GM23248 (cell line): ENCODE measurements around the gene KDM6A. TPM values are rescaled to one million over a fixed set of nuclear protein-coding genes. Genes with fewer than 3 reads are reported as not detected.

ENCODE experiments used
- DNase-seq: peaks from one replicate; pipeline ENCODE4 v3.0.0-alpha.2; 2015
- H2AFZ ChIP-seq: fragments of 200-600 bp; sonication (generic); 2 replicates; pipeline ENCODE4 v1.6.1; 2016; ENCODE audit warnings: antibody characterized with exemption
- H3F3A ChIP-seq: fragments of 200-600 bp; sonication (generic); 2 replicates; pipeline ENCODE4 v1.6.1; 2016; ENCODE audit warnings: mild to moderate bottlenecking, antibody characterized with exemption, mixed run types; ENCODE audit not compliant: insufficient read depth
- H3K27ac ChIP-seq: fragments of 200-600 bp; sonication (generic); 2 replicates; pipeline ENCODE4 v1.5.1; 2016; ENCODE audit warnings: mild to moderate bottlenecking
- H3K27me3 ChIP-seq: fragments of 200-600 bp; sonication (generic); replicated peaks from 2 replicates; pipeline ENCODE4 v1.6.1; 2016; ENCODE audit warnings: mild to moderate bottlenecking; ENCODE audit not compliant: insufficient read depth
- H3K36me3 ChIP-seq: fragments of 200-600 bp; sonication (generic); 2 replicates; pipeline ENCODE4 v1.6.1; 2016; ENCODE audit warnings: low read depth, mild to moderate bottlenecking
- H3K4me1 ChIP-seq: fragments of 200-600 bp; sonication (generic); 2 replicates; pipeline ENCODE4 v1.6.1; 2016; ENCODE audit warnings: mild to moderate bottlenecking; ENCODE audit not compliant: insufficient read depth
- H3K4me2 ChIP-seq: fragments of 200-600 bp; sonication (generic); one replicate; pipeline ENCODE4 v1.6.1; 2016; ENCODE audit warnings: mild to moderate bottlenecking; ENCODE audit not compliant: unreplicated experiment
- H3K4me3 ChIP-seq: fragments of 200-600 bp; sonication (generic); 2 replicates; pipeline ENCODE4 v1.5.1; 2016; ENCODE audit warnings: mild to moderate bottlenecking
- H3K79me2 ChIP-seq: fragments of 200-600 bp; sonication (generic); 2 replicates; pipeline ENCODE4 v1.6.1; 2016; ENCODE audit warnings: mild to moderate bottlenecking; ENCODE audit not compliant: insufficient read depth
- H3K9ac ChIP-seq: fragments of 200-600 bp; sonication (generic); 2 replicates; pipeline ENCODE4 v1.6.1; 2016; ENCODE audit warnings: mild to moderate bottlenecking
- H3K9me2 ChIP-seq: fragments of 200-600 bp; sonication (generic); 2 replicates; pipeline ENCODE4 v1.6.1; 2016; ENCODE audit warnings: mixed run types, mild to moderate bottlenecking, moderate library complexity; ENCODE audit not compliant: insufficient read depth
- H3K9me3 ChIP-seq: fragments of 200-600 bp; sonication (generic); one replicate; pipeline ENCODE4 v1.6.1; 2017; ENCODE audit warnings: low read depth
- H4K20me1 ChIP-seq: fragments of 200-600 bp; sonication (generic); 2 replicates; pipeline ENCODE4 v1.6.0; 2016; ENCODE audit not compliant: insufficient read depth
- EZH2 ChIP-seq: fragments of 200-600 bp; sonication (generic); IDR thresholded peaks from 2 replicates; pipeline ENCODE4 v1.6.1; 2018; ENCODE audit warnings: antibody characterized with exemption, mild to moderate bottlenecking; ENCODE audit not compliant: insufficient read depth, poor library complexity, severe bottlenecking
- EZH2phosphoT487 ChIP-seq: fragments of 200-600 bp; sonication (generic); IDR thresholded peaks from 2 replicates; pipeline ENCODE4 v1.6.1; 2018; ENCODE audit warnings: antibody characterized with exemption, moderate library complexity, mild to moderate bottlenecking, low read depth; ENCODE audit not compliant: insufficient read depth
- WGBS, 2 experiments: methylation state at CpG; one replicate each; pipeline ENCODE4 v1.1.6; 2015 to 2017; ENCODE audit warnings: low lambda C conversion rate in 2 of 2, low coverage in 1 of 2; ENCODE audit errors: missing lambda C conversion rate in 2 of 2; 5-methylcytosine and 5-hydroxymethylcytosine counted together
- in situ Hi-C: fragments of 300-500 bp; cut with MboI; formaldehyde crosslinking; loops from 2 replicates; pipeline ENCODE4 v1.15.0; 2020
- polyA plus RNA-seq: library from polyadenylated mRNA; unstranded; fragments of >200 nt; fragmentation: Nextera tagmentation; extraction: Ambion mirVana; gene quantifications from 2 replicates; pipeline ENCODE4 v1.2.1, GENCODE V29; 2016
- total RNA-seq: library from RNA; depleted of rRNA; stranded (reverse); fragments of >200 nt; shearing (Covaris generic); gene quantifications from 2 replicates; pipeline ENCODE4 v1.2.3, GENCODE V29; 2014

Gene KDM6A
- total and polyA plus RNA-seq, 2 experiments from 2014 or later = 5.8 to 12.0 TPM

GRCh38 chrX:44871114-44871645 lies 1.8 kb upstream of the KDM6A start:
- in situ Hi-C loops = no loop called here
- DNase-seq = peak; percentile 59
- peak overlapping the region; percentile 79 for H2AFZ ChIP-seq
- H4K20me1 ChIP-seq = no peaks in the 10 kb centered on the region
- peak overlapping the region; percentile 92 for H3K4me2 ChIP-seq
- no peaks in the 10 kb centered on the region for H3K4me1 ChIP-seq
- H3K9ac ChIP-seq = peak overlapping the region; percentile 99
- H3K27ac ChIP-seq = peak overlapping the region; percentile 99
- peaks cover 41% of the 10 kb centered on the region for H3K79me2 ChIP-seq
- no peaks in the 10 kb centered on the region for H3K27me3 ChIP-seq
- no peak for TF ChIP-seq EZH2
- TF ChIP-seq EZH2phosphoT487 = no peak
- H3K9me3 ChIP-seq = no peaks in the 10 kb centered on the region
- peaks cover 13% of the 10 kb centered on the region; the same call in 1 of the 2 replicates for H3F3A ChIP-seq
- peak overlapping the region; percentile 95 for H3K4me3 ChIP-seq
- no peaks in the 10 kb centered on the region for H3K9me2 ChIP-seq
- WGBS, 2 experiments = 20 to 24% methylated on average over 4 to 16 of the region's 16 CpGs
- H3K36me3 ChIP-seq = no peaks in the 10 kb centered on the region

DNA sequence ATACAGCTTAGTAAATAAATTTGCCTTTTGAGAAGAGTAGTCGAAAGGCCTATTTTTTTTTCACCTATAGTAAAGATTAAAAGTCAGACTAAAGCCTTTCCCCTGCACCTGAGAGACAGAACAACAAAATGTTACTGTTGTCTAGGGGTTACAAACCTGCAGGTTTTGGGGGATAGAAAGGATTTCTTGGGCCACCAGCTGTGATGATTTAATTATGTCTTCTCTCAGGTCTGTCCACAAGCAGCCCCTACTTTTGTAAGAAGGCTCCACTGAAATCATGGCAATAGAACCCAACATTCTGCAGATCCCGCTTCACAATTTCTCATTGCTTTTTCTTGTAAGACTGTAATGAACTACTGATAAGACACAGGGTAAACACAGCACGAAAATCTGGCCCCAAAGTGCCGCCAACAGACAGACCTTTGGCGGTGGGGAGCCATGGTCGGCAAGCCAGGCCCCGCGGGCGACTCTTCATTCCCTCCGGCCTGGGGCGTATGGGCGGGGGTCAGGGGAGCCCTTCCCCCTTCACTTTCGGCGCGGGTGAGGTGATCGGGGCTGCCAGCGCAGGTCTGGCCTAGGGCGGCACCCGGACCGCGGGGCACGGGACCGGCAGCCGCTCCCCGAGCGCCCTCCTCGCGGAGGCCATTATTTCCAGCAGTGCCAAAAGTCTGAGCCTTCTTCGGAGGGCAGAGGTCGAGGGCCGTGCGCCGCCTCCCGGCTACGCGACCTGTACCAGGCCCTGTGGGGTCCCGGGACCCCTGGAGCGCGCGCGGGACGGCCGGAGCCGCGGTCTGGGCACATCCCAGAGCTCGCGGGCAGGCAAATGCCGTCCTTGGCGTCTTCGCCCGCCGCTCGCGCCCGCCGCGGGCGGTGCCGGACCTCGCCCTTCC lies 812 bp upstream of the KDM6A start:
- Histone ChIP-seq H3F3A (peaks cover 13% of the 10 kb centered on the region; the same call in 1 of the 2 replicates), H4K20me1 (0 out of 2 replicates have a peak, but pooled peaks cover 4% of the 10 kb centered on the region), H3K9ac (peak overlapping the region; percentile 99), H2AFZ (peak overlapping the region; percentile 79), H3K4me3 (peak overlapping the region; percentile 95), H3K4me2 (peak overlapping the region; percentile 92), H3K36me3 (no peaks in the 10 kb centered on the region; the same call in 1 of the 2 replicates), H3K79me2 (peaks cover 50% of the 10 kb centered on the region), H3K27me3 (no peaks in the 10 kb centered on the region), H3K27ac (peak overlapping the region; percentile 99), H3K9me2 (no peaks in the 10 kb centered on the region), H3K9me3 (no peaks in the 10 kb centered on the region), H3K4me1 (peaks cover 5% of the 10 kb centered on the region; the same call in 1 of the 2 replicates)
- no peak for TF ChIP-seq EZH2
- peak; percentile 59 for DNase-seq
- in situ Hi-C loops = no loop called here
- WGBS, 2 experiments = 1% methylated on average over 11 to 29 of the region's 60 CpGs

- Histone ChIP-seq H2AFZ (peak overlapping the region; percentile 81), H4K20me1 (0 out of 2 replicates have a peak, but pooled peaks cover 4% of the 10 kb centered on the region), H3K9me3 (no peaks in the 10 kb centered on the region), H3K79me2 (peaks cover 65% of the 10 kb centered on the region), H3K27me3 (no peaks in the 10 kb centered on the region), H3K27ac (peak overlapping the region; percentile 99), H3K36me3 (no peaks in the 10 kb centered on the region; the same call in 1 of the 2 replicates), H3K4me2 (peak overlapping the region; percentile 98), H3K9ac (peak overlapping the region; percentile 99), H3F3A (peaks cover 13% of the 10 kb centered on the region; the same call in 1 of the 2 replicates), H3K4me3 (peak overlapping the region; percentile 95), H3K9me2 (no peaks in the 10 kb centered on the region), H3K4me1 (peaks cover 5% of the 10 kb centered on the region; the same call in 1 of the 2 replicates)
- 0 to 1% methylated on average over 15 to 26 of the region's 99 CpGs for WGBS, 2 experiments
- TF ChIP-seq EZH2phosphoT487 (no peak), EZH2 (no peak)
- DNase-seq = peak; percentile 67
- in situ Hi-C loops = no loop called here
Measured at GRCh38 chrX:44873415-44874276, 658 bp downstream of the KDM6A start.
